Liver (tissue), 3 donors: ENCODE measurements around the gene PCGF2.

Experiments used
- ATF3 ChIP-seq: IDR thresholded peaks from 2 replicates; pipeline ENCODE4 v1.6.1; 2016; ENCODE audit warnings: antibody characterized with exemption
- CTCF ChIP-seq: fragments of 150-350 bp; IDR thresholded peaks from 2 replicates; pipeline ENCODE4 v1.5.1; 2017; ENCODE audit warnings: improper control_type of control experiment, low read depth, low read length; ENCODE audit not compliant: missing input control
- EGR1 ChIP-seq, 2 donors: IDR thresholded peaks; 2 replicates each; pipeline ENCODE4 v1.6.1; 2016 to 2018; ENCODE audit warnings: antibody characterized with exemption in 2 of 2, low read depth in 2 of 2
- FOXA1 ChIP-seq: IDR thresholded peaks from 2 replicates; pipeline ENCODE4 v1.6.1; 2016; ENCODE audit warnings: antibody characterized with exemption
- GABPA ChIP-seq, 2 donors: IDR thresholded peaks in 1 of 2; conservative IDR thresholded peaks in 1 of 2; 2 replicates each; pipeline ENCODE4 v1.6.1; 2016; ENCODE audit warnings: antibody characterized with exemption in 2 of 2, mild to moderate bottlenecking in 1 of 2, moderate library complexity in 1 of 2
- JUND ChIP-seq, 2 donors: IDR thresholded peaks; 2 replicates each; pipeline ENCODE4 v1.6.1; 2016; ENCODE audit warnings: antibody characterized with exemption in 2 of 2
- NR2F2 ChIP-seq: IDR thresholded peaks from 2 replicates; pipeline ENCODE4 v1.6.1; 2016; ENCODE audit warnings: antibody characterized with exemption
- REST ChIP-seq: IDR thresholded peaks from 2 replicates; pipeline ENCODE4 v1.6.1; 2016; ENCODE audit warnings: antibody characterized with exemption, mild to moderate bottlenecking
- TAF1 ChIP-seq: conservative IDR thresholded peaks from 2 replicates; pipeline ENCODE4 v1.6.1; 2016; ENCODE audit warnings: antibody characterized with exemption, mild to moderate bottlenecking
- YY1 ChIP-seq: IDR thresholded peaks from 2 replicates; pipeline ENCODE4 v1.6.1; 2016; ENCODE audit warnings: antibody characterized with exemption, mild to moderate bottlenecking
- ZBTB33 ChIP-seq: IDR thresholded peaks from 2 replicates; pipeline ENCODE4 v1.6.1; 2016; ENCODE audit warnings: antibody characterized with exemption
- TF ChIP-seq, protein P1 (sequence below): IDR thresholded peaks from 2 replicates; pipeline ENCODE4 v1.6.1; 2016; ENCODE audit warnings: antibody characterized with exemption
- donor health status: healthy.
- donor health status: healthy.

GRCh38 chr17:38721802-38722201, 26.3 kb downstream of the PCGF2 start:
- TF ChIP-seq, protein P1, sequence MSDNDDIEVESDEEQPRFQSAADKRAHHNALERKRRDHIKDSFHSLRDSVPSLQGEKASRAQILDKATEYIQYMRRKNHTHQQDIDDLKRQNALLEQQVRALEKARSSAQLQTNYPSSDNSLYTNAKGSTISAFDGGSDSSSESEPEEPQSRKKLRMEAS: no peak
- no peak for TF ChIP-seq EGR1 (IDR thresholded peaks at IDR 0.05; ENCODE audit: low read depth in 2 of 2)
- no peak for TF ChIP-seq YY1
- no peak for TF ChIP-seq CTCF
- TF ChIP-seq ATF3: no peak
- TF ChIP-seq FOXA1: no peak
- TF ChIP-seq TAF1: no peak
- no peak for TF ChIP-seq NR2F2
- no peak for TF ChIP-seq REST
- TF ChIP-seq JUND (IDR thresholded peaks at IDR 0.05): no peak
- no peak for TF ChIP-seq GABPA (IDR thresholded peaks at IDR 0.05 in 1 of 2, conservative IDR thresholded peaks at IDR 0.05 in 1 of 2)
- TF ChIP-seq ZBTB33: no peak
